GM21825 (cell line): ENCODE data around the gene HOXB5.

Source experiments
- ATAC-seq: cut with Tn5 transposase; IDR thresholded peaks from one replicate; pipeline ENCODE4 v1.9.1; 2021; ENCODE audit warnings: mild to moderate bottlenecking, moderate library complexity; ENCODE audit not compliant: unreplicated experiment

The HOXB5 gene

GRCh38 chr17:48564188-48565021 lies 29.2 kb downstream of the HOXB5 start:
- ATAC-seq, result no peak

- ATAC-seq, result no peak
Observed at GRCh38 chr17:48563867-48564187, 29.8 kb downstream of the HOXB5 start.

GRCh38 chr17:48563385-48563838 lies 30.2 kb downstream of the HOXB5 start:
- ATAC-seq, result no peak

- no peak for ATAC-seq
Observed at GRCh38 chr17:48562934-48563333, 30.6 kb downstream of the HOXB5 start.

- ATAC-seq, result no peak
Observed at GRCh38 chr17:48561884-48562810, 31.4 kb downstream of the HOXB5 start.

GRCh38 chr17:48559840-48560817 lies 33.5 kb downstream of the HOXB5 start:
- no peak for ATAC-seq

GRCh38 chr17:48559122-48559839 lies 34.3 kb downstream of the HOXB5 start:
- no peak for ATAC-seq

GRCh38 chr17:48558831-48559121 lies 34.8 kb downstream of the HOXB5 start:
- no peak for ATAC-seq

GRCh38 chr17:48558057-48558830 lies 35.3 kb downstream of the HOXB5 start:
- no peak for ATAC-seq

GRCh38 chr17:48556576-48557401 lies 36.8 kb downstream of the HOXB5 start:
- no peak for ATAC-seq

GRCh38 chr17:48556229-48556575 lies 37.4 kb downstream of the HOXB5 start:
- ATAC-seq, result no peak

GRCh38 chr17:48555258-48556228 lies 38.0 kb downstream of the HOXB5 start:
- no peak for ATAC-seq

- ATAC-seq, result no peak
Observed at GRCh38 chr17:48554412-48555257, 38.9 kb downstream of the HOXB5 start.

- no peak for ATAC-seq
Observed at GRCh38 chr17:48553826-48554225, 39.8 kb downstream of the HOXB5 start.

- no peak for ATAC-seq
Observed at GRCh38 chr17:48553190-48553547, 40.4 kb downstream of the HOXB5 start.

- no peak for ATAC-seq
Observed at GRCh38 chr17:48552466-48553189, 41.0 kb downstream of the HOXB5 start.
